HL-60 (cell line): Measurements from ENCODE around the gene USP11.

Experiments
- CTCF ChIP-seq: IDR thresholded peaks from one replicate; pipeline ENCODE4 v1.5.1; 2011; ENCODE audit warnings: low read length, control low read depth, inconsistent platforms; ENCODE audit not compliant: insufficient read depth
- GABPA ChIP-seq: IDR thresholded peaks from 2 replicates; pipeline ENCODE4 v1.6.1; 2012; ENCODE audit warnings: low read depth
- POLR2AphosphoS5 ChIP-seq: IDR thresholded peaks from 2 replicates; pipeline ENCODE4 v1.6.1; 2012; ENCODE audit warnings: low read depth
- REST ChIP-seq: IDR thresholded peaks from 2 replicates; pipeline ENCODE4 v1.6.1; 2012; ENCODE audit warnings: low read depth; ENCODE audit not compliant: insufficient replicate concordance
- SPI1 ChIP-seq: IDR thresholded peaks from 2 replicates; pipeline ENCODE4 v1.6.1; 2012; ENCODE audit warnings: low read depth, mild to moderate bottlenecking, borderline replicate concordance

DNA sequence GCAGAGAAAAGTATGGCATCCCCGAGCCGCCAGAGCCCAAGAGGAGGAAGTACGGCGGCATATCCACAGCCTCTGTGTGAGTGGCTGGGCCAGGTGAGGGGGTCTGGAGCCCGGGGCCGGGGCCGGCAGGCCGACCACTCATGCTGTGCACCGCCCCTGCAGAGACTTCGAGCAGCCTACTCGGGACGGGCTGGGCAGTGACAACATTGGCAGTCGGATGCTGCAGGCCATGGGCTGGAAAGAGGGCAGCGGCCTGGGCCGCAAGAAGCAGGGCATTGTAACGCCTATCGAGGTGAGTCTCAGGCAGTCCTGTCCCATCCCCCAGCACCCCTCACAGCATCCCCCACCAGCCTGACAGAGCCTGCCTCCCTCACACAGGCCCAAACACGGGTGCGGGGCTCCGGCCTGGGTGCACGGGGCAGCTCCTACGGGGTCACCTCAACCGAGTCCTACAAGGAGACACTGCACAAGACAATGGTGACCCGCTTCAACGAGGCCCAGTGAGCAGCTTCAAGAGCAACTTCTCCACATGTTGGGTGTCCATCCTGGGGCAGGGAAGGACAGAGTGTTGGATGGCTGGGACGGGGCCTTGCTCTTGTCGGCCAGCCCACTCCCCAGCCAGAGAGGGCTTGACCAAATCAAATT is 46.6 kb upstream of the USP11 start:
- TF ChIP-seq CTCF (no peak), POLR2AphosphoS5 (no peak), REST (no peak), GABPA (no peak), SPI1 (no peak)
